IMR-90 (cell line): Measurements from ENCODE around the gene GRAMD2B. TPM values are rescaled to one million over a fixed set of nuclear protein-coding genes. Genes with fewer than 3 reads are reported as not detected.

ENCODE experiments used
- ATAC-seq: fragments of 200-7000 bp; cut with Tn5 transposase; 2 replicates; pipeline ENCODE4 v1.9.1; 2020; ENCODE audit warnings: low read depth, mild to moderate bottlenecking, moderate library complexity
- BruUV-seq: library from RNA; stranded (reverse); fragments of 400-500 nt; replicated peaks from 2 replicates; lab custom pipeline; 2021; lab: Mats Ljungman, UMichigan
- CTCF ChIA-PET: fragments of 300-600 bp; formaldehyde crosslinking; extraction: SDS; loops from one replicate; lab custom pipeline; 2021; ENCODE audit warnings: antibody characterized with exemption; lab: Yijun Ruan, JAX
- POLR2A ChIA-PET: fragments of 300-600 bp; sonication (Branson Sonifier 250); formaldehyde crosslinking; loops from one replicate; lab custom pipeline; 2022; ENCODE audit warnings: antibody characterized with exemption; ENCODE audit not compliant: unreplicated experiment; lab: Charles Lee
- DNase-seq: peaks from one replicate; pipeline ENCODE4 v3.0.0; 2013
- H2AFZ ChIP-seq: replicated peaks from 2 replicates; pipeline ENCODE3; 2013; ENCODE audit warnings: low read length, mild to moderate bottlenecking; ENCODE audit not compliant: poor library complexity
- H2AK5ac ChIP-seq: 2 replicates; pipeline ENCODE4 v1.6.1; 2013; ENCODE audit warnings: low read depth, low read length, inconsistent platforms
- H2AK9ac ChIP-seq: replicated peaks from 2 replicates; pipeline ENCODE3; 2013; ENCODE audit warnings: mild to moderate bottlenecking, low read depth, low read length, moderate library complexity; ENCODE audit not compliant: poor library complexity
- H2BK120ac ChIP-seq: 2 replicates; pipeline ENCODE4 v1.6.1; 2013; ENCODE audit warnings: low read depth, low read length, inconsistent platforms
- H2BK15ac ChIP-seq: 3 replicates; pipeline ENCODE4 v1.6.1; 2013; ENCODE audit warnings: low read depth, low read length, inconsistent platforms
- H2BK20ac ChIP-seq: 2 replicates; pipeline ENCODE4 v1.6.1; 2013; ENCODE audit warnings: low read depth, mild to moderate bottlenecking, inconsistent platforms, low read length, moderate library complexity
- H2BK5ac ChIP-seq: 2 replicates; pipeline ENCODE4 v1.6.1; 2013; ENCODE audit warnings: mild to moderate bottlenecking, low read depth, low read length, inconsistent platforms; ENCODE audit not compliant: poor library complexity, severe bottlenecking
- H3K14ac ChIP-seq: replicated peaks from 2 replicates; pipeline ENCODE4 v1.6.1; 2013; ENCODE audit warnings: low read depth, low read length, inconsistent platforms
- H3K18ac ChIP-seq: 2 replicates; pipeline ENCODE4 v1.6.1; 2013; ENCODE audit warnings: low read depth, low read length, control low read depth
- H3K23ac ChIP-seq: 2 replicates; pipeline ENCODE4 v1.6.1; 2013; ENCODE audit warnings: low read depth, low read length, inconsistent platforms
- H3K27ac ChIP-seq: 2 replicates; pipeline ENCODE4 v1.5.1; 2013; ENCODE audit warnings: mild to moderate bottlenecking, control low read depth, low read length; ENCODE audit not compliant: insufficient read depth
- H3K27me3 ChIP-seq: 2 replicates; pipeline ENCODE4 v1.6.1; 2013; ENCODE audit warnings: low read length; ENCODE audit not compliant: control insufficient read depth, insufficient read depth
- H3K36me3 ChIP-seq: 2 replicates; pipeline ENCODE4 v1.6.1; 2013; ENCODE audit warnings: low read length, mixed read lengths; ENCODE audit not compliant: control insufficient read depth, insufficient read depth
- H3K4ac ChIP-seq: 2 replicates; pipeline ENCODE4 v1.6.1; 2013; ENCODE audit warnings: low read depth, low read length, inconsistent platforms
- H3K4me1 ChIP-seq: 2 replicates; pipeline ENCODE4 v1.6.1; 2013; ENCODE audit warnings: low read length, mixed read lengths; ENCODE audit not compliant: control insufficient read depth, insufficient read depth
- H3K4me2 ChIP-seq: 2 replicates; pipeline ENCODE4 v1.6.1; 2013; ENCODE audit warnings: low read depth, mild to moderate bottlenecking, control low read depth, low read length, moderate library complexity
- H3K4me3 ChIP-seq: 2 replicates; pipeline ENCODE4 v1.5.1; 2013; ENCODE audit warnings: low read depth, mild to moderate bottlenecking, control low read depth, low read length, moderate library complexity; ENCODE audit not compliant: insufficient read depth
- H3K56ac ChIP-seq: 2 replicates; pipeline ENCODE4 v1.6.1; 2013; ENCODE audit warnings: low read length, inconsistent platforms; ENCODE audit not compliant: insufficient read depth; ENCODE audit errors: extremely low read depth
- H3K79me1 ChIP-seq, 2 experiments: 2 replicates each; pipeline ENCODE4 v1.6.1; 2013; ENCODE audit warnings: low read length in 2 of 2, inconsistent platforms in 1 of 2, low read depth in 1 of 2
- H3K9ac ChIP-seq: 2 replicates; pipeline ENCODE4 v1.6.1; 2013; ENCODE audit warnings: low read depth, low read length, control low read depth
- H3K9me1 ChIP-seq: 2 replicates; pipeline ENCODE4 v1.6.1; 2013; ENCODE audit warnings: low read length, inconsistent platforms; ENCODE audit not compliant: insufficient read depth
- H3K9me3 ChIP-seq: 2 replicates; pipeline ENCODE4 v1.6.1; 2013; ENCODE audit warnings: low read length; ENCODE audit not compliant: control insufficient read depth, insufficient read depth
- H4K20me1 ChIP-seq: 2 replicates; pipeline ENCODE4 v1.6.1; 2013; ENCODE audit warnings: low read length, inconsistent platforms; ENCODE audit not compliant: insufficient read depth
- H4K5ac ChIP-seq: 2 replicates; pipeline ENCODE4 v1.6.1; 2013; ENCODE audit warnings: mild to moderate bottlenecking, low read depth, low read length, control low read depth
- H4K8ac ChIP-seq, 2 experiments: 2 replicates each; pipeline ENCODE4 v1.6.1; 2013; ENCODE audit warnings: low read depth in 2 of 2, low read length in 2 of 2, control low read depth in 1 of 2, inconsistent platforms in 1 of 2
- H4K91ac ChIP-seq: 2 replicates; pipeline ENCODE4 v1.6.1; 2013; ENCODE audit warnings: low read depth, low read length, inconsistent platforms; ENCODE audit not compliant: insufficient read depth
- BHLHE40 ChIP-seq: fragments of 150-350 bp; IDR thresholded peaks from 2 replicates; pipeline ENCODE4 v1.6.1; 2016; ENCODE audit warnings: mild to moderate bottlenecking, low read depth, low read length
- CHD1 ChIP-seq: IDR thresholded peaks from 2 replicates; pipeline ENCODE4 v1.6.1; 2012; ENCODE audit warnings: low read depth, low read length, improper control_type of control experiment
- FOS ChIP-seq: fragments of 150-350 bp; IDR thresholded peaks from 2 replicates; pipeline ENCODE4 v1.6.1; 2016; ENCODE audit warnings: low read depth, low read length
- MAZ ChIP-seq: IDR thresholded peaks from 2 replicates; pipeline ENCODE4 v1.6.1; 2012; ENCODE audit warnings: low read depth, mild to moderate bottlenecking, low read length, improper control_type of control experiment, moderate library complexity, borderline replicate concordance
- POLR2A ChIP-seq: IDR thresholded peaks from 2 replicates; pipeline ENCODE4 v1.6.1; 2012; ENCODE audit warnings: mild to moderate bottlenecking, low read depth, low read length
- RFX5 ChIP-seq: IDR thresholded peaks from 2 replicates; pipeline ENCODE4 v1.8.0; 2012; ENCODE audit warnings: low read depth, mild to moderate bottlenecking, low read length, moderate library complexity
- SMC3 ChIP-seq: fragments of 150-350 bp; IDR thresholded peaks from 2 replicates; pipeline ENCODE4 v1.6.1; 2016; ENCODE audit warnings: low read depth, mild to moderate bottlenecking, antibody characterized with exemption, low read length, moderate library complexity
- WGBS, 2 experiments: methylation state at CpG; one replicate each; pipeline versions ENCODE4 v1.1.5 to v1.1.7; 2013; ENCODE audit warnings: missing lambda C conversion rate in 2 of 2; ENCODE audit not compliant: insufficient read length in 1 of 2; ENCODE audit errors: extremely low coverage in 2 of 2; 5-methylcytosine and 5-hydroxymethylcytosine counted together
- dilution Hi-C: fragments of 300-500 bp; cut with HindIII; formaldehyde crosslinking; loops from one replicate; pipeline ENCODE4 v1.14.3; 2018; ENCODE audit warnings: low sequenced_read_pairs; ENCODE audit not compliant: unreplicated experiment
- in situ Hi-C: fragments of 300-500 bp; cut with MboI; formaldehyde crosslinking; loops from 3 replicates; pipeline ENCODE4 v1.14.3; 2019; ENCODE audit warnings: low sequenced_read_pairs, inconsistent platforms, mixed read lengths
- intact Hi-C: fragments of 100-400 bp; cut with micrococcal nuclease; formaldehyde crosslinking; loops from 2 replicates; pipeline ENCODE4 v1.10.0; 2022
- polyA plus RNA-seq, 3 experiments: library from polyadenylated mRNA; depleted of rRNA; stranded (reverse); fragments of >200 nt; gene quantifications; 2 replicates each; pipeline ENCODE4 v1.2.3, GENCODE V29; 2012; ENCODE audit warnings: low replicate concordance in 1 of 3
- total RNA-seq: library from RNA; depleted of rRNA; stranded (reverse); fragments of >200 nt; gene quantifications from 2 replicates; pipeline ENCODE4 v1.2.3, GENCODE V29; 2012
- TF ChIP-seq, protein P1 (sequence below): conservative IDR thresholded peaks from 2 replicates; pipeline ENCODE4 v1.5.1; 2012; ENCODE audit warnings: mild to moderate bottlenecking, low read depth, low read length, improper control_type of control experiment
- TF ChIP-seq, protein P2 (sequence below): fragments of 150-350 bp; IDR thresholded peaks from 2 replicates; pipeline ENCODE4 v1.6.1; 2017; ENCODE audit warnings: mild to moderate bottlenecking, antibody characterized with exemption, low read length, low read depth
- TF ChIP-seq, protein P3 (sequence below): fragments of 150-350 bp; IDR thresholded peaks from 2 replicates; pipeline ENCODE4 v1.6.1; 2016; ENCODE audit warnings: low read depth, mild to moderate bottlenecking, low read length, moderate library complexity, borderline replicate concordance

GRAMD2B gene
- total and polyA plus RNA-seq, 2 of the 4 experiments (the other 2 are of a cell fraction): 13.9 to 20.3 TPM

DNA sequence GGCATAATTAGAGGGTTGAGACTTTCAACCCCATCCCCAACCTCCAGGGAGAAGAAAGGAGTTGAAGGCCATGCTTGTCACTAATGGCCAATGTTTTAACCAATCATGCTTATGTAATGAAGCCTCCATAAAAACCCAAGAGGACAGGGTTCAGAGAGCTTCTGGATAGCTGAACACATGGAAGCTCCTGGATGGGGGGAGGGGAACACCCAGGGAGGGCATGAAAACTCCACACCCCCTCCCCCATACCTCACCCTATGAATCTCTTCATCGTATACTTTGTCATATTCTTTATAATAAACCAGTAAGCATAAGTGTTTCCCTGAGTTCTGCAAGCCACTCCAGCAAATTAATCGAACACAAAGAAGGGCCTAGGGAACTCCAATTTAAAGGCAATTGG lies 90.1 kb downstream of the GRAMD2B start:
- intact Hi-C loops (no loop called here), dilution Hi-C loops (no loop called here), in situ Hi-C loops (no loop called here)
- peak overlapping the region; percentile 63 for H2BK5ac ChIP-seq
- WGBS, 2 experiments: no CpG with 5 or more reads among the region's 2 CpGs
- no peaks in the 10 kb centered on the region for H3K9me3 ChIP-seq
- H4K20me1 ChIP-seq: no peaks in the 10 kb centered on the region
- no TSS peak for BruUV-seq
- peak overlapping the region; percentile 57; the same call in 1 of the 2 replicates for H3K4ac ChIP-seq
- ChIA-PET POLR2A (no interaction called here), CTCF (interaction anchor here (0.6 to 1.4 kb wide), 2 partner anchors 13 to 165 kb away, joined by 4 to 10 read pairs; no protein-coding TSS in a partner anchor)
- H3K56ac ChIP-seq: no peak overlapping the region
- 0 out of 2 replicates have a peak, but pooled peaks cover 5% of the 10 kb centered on the region for H3K9me1 ChIP-seq
- peak overlapping the region; percentile 5; the same call in 1 of the 2 replicates for H3K23ac ChIP-seq
- H3K27ac ChIP-seq: peak overlapping the region; percentile 30; the same call in 1 of the 2 replicates
- H2BK120ac ChIP-seq: peak overlapping the region; percentile 74; the same call in 1 of the 2 replicates
- no peak overlapping the region for H2AK9ac ChIP-seq
- peak overlapping the region; percentile 61; the same call in 1 of the 2 replicates for H2BK20ac ChIP-seq
- H2AK5ac ChIP-seq: no peak overlapping the region
- peak overlapping the region; percentile 72 for H3K18ac ChIP-seq
- H3K4me3 ChIP-seq: no peak overlapping the region
- TF ChIP-seq BHLHE40 (no peak), FOS (no peak), SMC3 (no peak), POLR2A (no peak), MAZ (no peak), CHD1 (no peak), RFX5 (no peak)
- TF ChIP-seq, protein P1, sequence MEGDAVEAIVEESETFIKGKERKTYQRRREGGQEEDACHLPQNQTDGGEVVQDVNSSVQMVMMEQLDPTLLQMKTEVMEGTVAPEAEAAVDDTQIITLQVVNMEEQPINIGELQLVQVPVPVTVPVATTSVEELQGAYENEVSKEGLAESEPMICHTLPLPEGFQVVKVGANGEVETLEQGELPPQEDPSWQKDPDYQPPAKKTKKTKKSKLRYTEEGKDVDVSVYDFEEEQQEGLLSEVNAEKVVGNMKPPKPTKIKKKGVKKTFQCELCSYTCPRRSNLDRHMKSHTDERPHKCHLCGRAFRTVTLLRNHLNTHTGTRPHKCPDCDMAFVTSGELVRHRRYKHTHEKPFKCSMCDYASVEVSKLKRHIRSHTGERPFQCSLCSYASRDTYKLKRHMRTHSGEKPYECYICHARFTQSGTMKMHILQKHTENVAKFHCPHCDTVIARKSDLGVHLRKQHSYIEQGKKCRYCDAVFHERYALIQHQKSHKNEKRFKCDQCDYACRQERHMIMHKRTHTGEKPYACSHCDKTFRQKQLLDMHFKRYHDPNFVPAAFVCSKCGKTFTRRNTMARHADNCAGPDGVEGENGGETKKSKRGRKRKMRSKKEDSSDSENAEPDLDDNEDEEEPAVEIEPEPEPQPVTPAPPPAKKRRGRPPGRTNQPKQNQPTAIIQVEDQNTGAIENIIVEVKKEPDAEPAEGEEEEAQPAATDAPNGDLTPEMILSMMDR: no peak
- TF ChIP-seq, protein P2, sequence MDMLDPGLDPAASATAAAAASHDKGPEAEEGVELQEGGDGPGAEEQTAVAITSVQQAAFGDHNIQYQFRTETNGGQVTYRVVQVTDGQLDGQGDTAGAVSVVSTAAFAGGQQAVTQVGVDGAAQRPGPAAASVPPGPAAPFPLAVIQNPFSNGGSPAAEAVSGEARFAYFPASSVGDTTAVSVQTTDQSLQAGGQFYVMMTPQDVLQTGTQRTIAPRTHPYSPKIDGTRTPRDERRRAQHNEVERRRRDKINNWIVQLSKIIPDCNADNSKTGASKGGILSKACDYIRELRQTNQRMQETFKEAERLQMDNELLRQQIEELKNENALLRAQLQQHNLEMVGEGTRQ: no peak
- TF ChIP-seq, protein P3, sequence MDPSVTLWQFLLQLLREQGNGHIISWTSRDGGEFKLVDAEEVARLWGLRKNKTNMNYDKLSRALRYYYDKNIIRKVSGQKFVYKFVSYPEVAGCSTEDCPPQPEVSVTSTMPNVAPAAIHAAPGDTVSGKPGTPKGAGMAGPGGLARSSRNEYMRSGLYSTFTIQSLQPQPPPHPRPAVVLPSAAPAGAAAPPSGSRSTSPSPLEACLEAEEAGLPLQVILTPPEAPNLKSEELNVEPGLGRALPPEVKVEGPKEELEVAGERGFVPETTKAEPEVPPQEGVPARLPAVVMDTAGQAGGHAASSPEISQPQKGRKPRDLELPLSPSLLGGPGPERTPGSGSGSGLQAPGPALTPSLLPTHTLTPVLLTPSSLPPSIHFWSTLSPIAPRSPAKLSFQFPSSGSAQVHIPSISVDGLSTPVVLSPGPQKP: no peak
- peak overlapping the region; percentile 65 for H2AFZ ChIP-seq
- no peaks in the 10 kb centered on the region for H3K36me3 ChIP-seq
- peak overlapping the region; percentile 78; the same call in 1 of the 2 replicates for H4K5ac ChIP-seq
- ATAC-seq (no peak), DNase-seq (no peak)
- H3K27me3 ChIP-seq: no peaks in the 10 kb centered on the region
- peak overlapping the region; percentile 6; the same call in 1 of the 2 replicates for H4K91ac ChIP-seq
- peak overlapping the region in 1 of 2 experiments; percentile 40; a peak in 1 of 4 replicates for H4K8ac ChIP-seq
- no peak overlapping the region for H3K9ac ChIP-seq
- H3K4me2 ChIP-seq: peak overlapping the region; percentile 93; the same call in 1 of the 2 replicates
- no peaks in the 10 kb centered on the region for H3K79me1 ChIP-seq
- H3K4me1 ChIP-seq: peaks cover 10% of the 10 kb centered on the region; the same call in 1 of the 2 replicates
- 0 out of 3 replicates have a peak overlapping the region, but pooled peaks have one; percentile 83 for H2BK15ac ChIP-seq
- peak overlapping the region; percentile 63 for H3K14ac ChIP-seq
